ENCODE data around the gene PDE4D.

DNA sequence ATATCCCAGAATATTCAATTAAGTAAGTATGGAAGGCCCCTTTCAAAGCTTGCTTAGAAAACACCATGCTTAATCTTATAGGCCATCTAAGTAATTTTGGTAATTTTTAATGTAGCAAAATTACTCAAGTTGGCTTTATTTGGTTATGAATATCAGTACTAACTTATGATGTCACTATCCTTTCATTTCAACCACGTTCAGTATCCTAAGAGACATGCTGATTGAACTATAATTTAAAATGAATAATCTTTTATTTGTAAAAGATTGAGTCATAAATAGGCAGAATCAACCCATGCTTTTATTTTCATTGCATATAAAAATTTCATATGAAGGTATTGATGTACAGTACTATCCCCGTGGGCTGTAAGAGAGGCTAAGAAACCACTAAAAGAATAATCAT lies 923.7 kb downstream of the PDE4D start:
- TF ChIP-seq CTCF (conservative IDR thresholded peaks at IDR 0.05; ENCODE audit: low read depth, low read length), result no peak
- no peak for TF ChIP-seq EZH2 (IDR thresholded peaks at IDR 0.05; ENCODE audit: borderline replicate concordance, low read depth, low read length, poor library complexity, severe bottlenecking)
